ENCODE measurements around the gene SNRNP35. TPM values are rescaled to one million over a fixed set of nuclear protein-coding genes. Genes with fewer than 3 reads are reported as not detected.

SNRNP35 gene
- total and polyA plus RNA-seq, 2 of the 8 experiments (the other 6 are each of a cell fraction or from before 2014, with no cell fraction given), result 8.0 to 16.9 TPM

- CTCF ChIA-PET (ENCODE audit: partially characterized antibody), result no interaction called here
- FAIRE-seq, result no peak
These were observed 16.3 kb upstream of the SNRNP35 start for GRCh38 chr12:123441523-123442164.

More at GRCh38 chr12:123441523-123442164, 16.3 kb upstream of the SNRNP35 start:
- Histone ChIP-seq H3K4me3 (ENCODE audit: extremely low read depth in 1 of 4, insufficient read depth in 2 of 4, low read depth in 3 of 4, low read length in 4 of 4) (no peak overlapping the region), H2AK5ac (ENCODE audit: low read depth, low read length) (no peak overlapping the region), H3K18ac (ENCODE audit: extremely low read depth, low read length) (no peak overlapping the region), H3K36me3 (ENCODE audit: control insufficient read depth in 2 of 4, insufficient read depth in 4 of 4, low read length in 3 of 4) (no peaks in the 10 kb centered on the region), H3K56ac (replicated peaks; ENCODE audit: insufficient read length, low read depth, low read length) (no peak overlapping the region), H3K4ac (replicated peaks; ENCODE audit: insufficient read length, low read depth, low read length) (no peak overlapping the region), H3K27me3 (replicated peaks in 1 of 4; ENCODE audit: control insufficient read depth in 3 of 4, extremely low read depth in 1 of 4, insufficient read depth in 3 of 4, low read length in 3 of 4) (peaks cover 0 to 13% (median 10%) of the 10 kb centered on the region in 4 experiments; a peak in 5 of 7 replicates), H2BK5ac (ENCODE audit: low read depth, low read length) (no peak overlapping the region), H2BK15ac (ENCODE audit: low read length) (no peak overlapping the region), H2AFZ (ENCODE audit: low read length) (no peak overlapping the region), H3K14ac (ENCODE audit: insufficient read length) (no peak overlapping the region), H3K27ac (ENCODE audit: low read depth, low read length) (no peak overlapping the region), H3K4me1 (replicated peaks in 1 of 4; ENCODE audit: control insufficient read depth in 3 of 4, insufficient read depth in 4 of 4, low read length in 3 of 4) (peaks cover 0 to 2% (median 0%) of the 10 kb centered on the region in 4 experiments; a peak in 1 of 7 replicates), H3K79me1 (ENCODE audit: low read depth, low read length) (no peaks in the 10 kb centered on the region), H3K9ac (replicated peaks in 1 of 4; ENCODE audit: extremely low read depth in 1 of 4, low read depth in 3 of 4, low read length in 3 of 4) (no peak overlapping the region), H2BK20ac (ENCODE audit: low read length) (no peak overlapping the region), H4K5ac (ENCODE audit: insufficient read length, low read depth, low read length) (no peak overlapping the region), H4K20me1 (replicated peaks in 1 of 2; ENCODE audit: control insufficient read depth in 1 of 2, insufficient read depth in 2 of 2, low read length in 2 of 2) (no peaks in the 10 kb centered on the region), H3K23me2 (ENCODE audit: low read depth, low read length) (peaks cover 2% of the 10 kb centered on the region; the same call in 1 of the 2 replicates), H4K8ac (ENCODE audit: extremely low read depth, insufficient read depth, low read length) (no peak overlapping the region), H2BK120ac (replicated peaks; ENCODE audit: low read depth, low read length) (no peak overlapping the region), H4K91ac (replicated peaks; ENCODE audit: insufficient read length, low read length) (no peak overlapping the region), H3K4me2 (ENCODE audit: insufficient read depth in 1 of 2, low read depth in 2 of 2, low read length in 2 of 2) (no peak overlapping the region), H3K9me3 (ENCODE audit: insufficient read depth in 2 of 2, low read depth in 1 of 2, low read length in 1 of 2) (no peaks in the 10 kb centered on the region), H3K79me2 (ENCODE audit: control insufficient read depth in 1 of 2, insufficient read depth in 2 of 2, low read length in 2 of 2) (no peaks in the 10 kb centered on the region), H3K23ac (ENCODE audit: insufficient read length) (no peak overlapping the region), H2BK12ac (ENCODE audit: low read depth, low read length) (no peak overlapping the region)
- POLR2A ChIA-PET (ENCODE audit: partially characterized antibody), result interaction anchor here (2.7 kb wide), 1 partner anchor 16 kb away, joined by 9 read pairs; the partner anchor contains the start of gene SNRNP35
- 92% methylated on average over 13 of the region's 13 CpGs; no CpG with 5 or more reads in 1 of the 2 experiments for WGBS, 2 experiments (ENCODE audit: extremely low coverage in 1 of 2, insufficient coverage in 1 of 2, insufficient read length in 1 of 2, insufficient replicate concordance in 2 of 2, low coverage in 1 of 2, low lambda C conversion rate in 2 of 2, missing lambda C conversion rate in 1 of 2)
- DNase-seq (ENCODE audit: low read depth in 1 of 2, low spot score in 2 of 2), result no peak
- no peak for TF ChIP-seq TAF7 (optimal IDR thresholded peaks at IDR 0.05; ENCODE audit: borderline replicate concordance, low read depth, low read length)
- no peak for TF ChIP-seq GTF2F1 (IDR thresholded peaks at IDR 0.05; ENCODE audit: borderline replicate concordance, low read depth, low read length)
- no peak for TF ChIP-seq SP4 (IDR thresholded peaks at IDR 0.05; ENCODE audit: low read length)
- no peak for TF ChIP-seq EZH2 (IDR thresholded peaks at IDR 0.05; ENCODE audit: low read depth, low read length, severe bottlenecking)
- TF ChIP-seq ZNF274 (IDR thresholded peaks at IDR 0.05; ENCODE audit: borderline replicate concordance, extremely low read depth, low read length), result no peak
- no peak for TF ChIP-seq PHF8 (conservative IDR thresholded peaks at IDR 0.05; ENCODE audit: low read depth, low read length)
- no peak for TF ChIP-seq POU5F1 (IDR thresholded peaks at IDR 0.05; ENCODE audit: low read depth, low read length)
- no peak for TF ChIP-seq BRCA1 (IDR thresholded peaks at IDR 0.05; ENCODE audit: low read depth, low read length)
- TF ChIP-seq SP2 (IDR thresholded peaks at IDR 0.05; ENCODE audit: low read length), result no peak

Data from H1 (cell line).